ENCODE data around the gene EVPL. TPM values are rescaled to one million over a fixed set of nuclear protein-coding genes. Genes with fewer than 3 reads are reported as not detected.

EVPL gene
- total and polyA plus RNA-seq, 2 of the 13 experiments (the other 11 are each of a cell fraction or from before 2014, with no cell fraction given) = 2.1 to 8.2 TPM

DNA sequence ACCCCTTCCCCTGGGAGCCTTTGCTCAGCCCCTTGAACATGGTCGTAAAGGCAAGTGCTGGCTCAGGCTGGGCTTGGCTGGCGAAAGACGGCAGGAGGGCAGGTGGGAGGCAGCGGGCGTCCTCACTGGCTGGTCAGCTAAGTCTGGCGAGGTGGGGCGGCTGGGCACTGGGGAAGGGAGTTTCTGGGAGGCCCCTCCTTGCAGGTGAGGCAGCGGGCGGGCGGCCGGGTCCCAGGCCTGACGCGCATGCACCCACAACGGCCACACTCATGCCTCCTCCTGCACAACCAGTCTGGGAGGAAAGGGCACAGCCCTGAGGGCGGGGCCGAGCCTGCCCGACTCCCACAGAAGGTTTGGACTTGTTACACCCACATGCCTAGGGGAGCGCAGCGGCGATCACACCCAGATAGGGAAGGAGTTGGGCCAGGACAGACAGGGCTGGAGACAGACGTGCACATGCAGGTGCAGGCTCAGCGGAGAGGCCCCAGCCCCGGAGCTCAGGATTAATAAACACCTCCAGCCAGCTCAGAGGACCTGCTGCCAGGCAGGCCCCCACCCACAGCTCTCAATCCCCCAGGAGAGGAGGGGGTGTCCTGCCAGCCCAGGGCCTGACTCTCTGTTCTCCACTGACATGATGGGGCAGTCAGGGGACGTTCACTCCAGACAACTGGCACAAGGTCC, at the start of gene EVPL (continued):
- TF ChIP-seq, protein P1, sequence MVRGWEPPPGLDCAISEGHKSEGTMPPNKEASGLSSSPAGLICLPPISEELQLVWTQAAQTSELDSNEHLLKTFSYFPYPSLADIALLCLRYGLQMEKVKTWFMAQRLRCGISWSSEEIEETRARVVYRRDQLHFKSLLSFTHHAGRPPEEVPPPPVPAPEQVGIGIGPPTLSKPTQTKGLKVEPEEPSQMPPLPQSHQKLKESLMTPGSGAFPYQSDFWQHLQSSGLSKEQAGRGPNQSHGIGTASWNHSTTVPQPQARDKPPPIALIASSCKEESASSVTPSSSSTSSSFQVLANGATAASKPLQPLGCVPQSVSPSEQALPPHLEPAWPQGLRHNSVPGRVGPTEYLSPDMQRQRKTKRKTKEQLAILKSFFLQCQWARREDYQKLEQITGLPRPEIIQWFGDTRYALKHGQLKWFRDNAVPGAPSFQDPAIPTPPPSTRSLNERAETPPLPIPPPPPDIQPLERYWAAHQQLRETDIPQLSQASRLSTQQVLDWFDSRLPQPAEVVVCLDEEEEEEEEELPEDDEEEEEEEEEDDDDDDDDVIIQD (CRISPR knock-in tag; IDR thresholded peaks at IDR 0.05; ENCODE audit: low read depth) = no peak
- TF ChIP-seq HMG20A (CRISPR knock-in tag; IDR thresholded peaks at IDR 0.05; ENCODE audit: borderline replicate concordance) (0 out of 2 replicates have a peak, but pooled peaks have one; percentile 19), ZFP90 (CRISPR knock-in tag; IDR thresholded peaks at IDR 0.05; ENCODE audit: borderline replicate concordance) (peak; percentile 85; the same call in 1 of the 2 replicates), RFX1 (IDR thresholded peaks at IDR 0.05) (no peak), ZBTB20 (CRISPR knock-in tag; IDR thresholded peaks at IDR 0.05; ENCODE audit: borderline replicate concordance, low read depth) (peak; percentile 62; the same call in 1 of the 2 replicates), ZNF333 (CRISPR knock-in tag; IDR thresholded peaks at IDR 0.05; ENCODE audit: borderline replicate concordance) (no peak), SCMH1 (CRISPR knock-in tag; IDR thresholded peaks at IDR 0.05; ENCODE audit: borderline replicate concordance) (no peak), NRL (CRISPR knock-in tag; IDR thresholded peaks at IDR 0.05; ENCODE audit: borderline replicate concordance) (peak; percentile 79; the same call in 1 of the 2 replicates), HDAC2 (CRISPR knock-in tag; IDR thresholded peaks at IDR 0.05) (peak; percentile 53), CBX2 (IDR thresholded peaks at IDR 0.05; ENCODE audit: low read depth, low read length) (no peak), CBX2 (CRISPR knock-in tag; IDR thresholded peaks at IDR 0.05; ENCODE audit: low read depth) (no peak), MEIS1 (CRISPR knock-in tag; IDR thresholded peaks at IDR 0.05; ENCODE audit: borderline replicate concordance) (no peak), NFYC (CRISPR knock-in tag; IDR thresholded peaks at IDR 0.05) (no peak), MED13 (CRISPR knock-in tag; IDR thresholded peaks at IDR 0.05) (no peak), ZNF510 (CRISPR knock-in tag; IDR thresholded peaks at IDR 0.05; ENCODE audit: low read depth) (no peak), RNF2 (conservative IDR thresholded peaks at IDR 0.05; ENCODE audit: low read depth) (no peak), ZFAT (CRISPR knock-in tag; conservative IDR thresholded peaks at IDR 0.05) (no peak), ZNF644 (CRISPR knock-in tag; IDR thresholded peaks at IDR 0.05; ENCODE audit: low read depth) (no peak)
- TF ChIP-seq, protein P2, sequence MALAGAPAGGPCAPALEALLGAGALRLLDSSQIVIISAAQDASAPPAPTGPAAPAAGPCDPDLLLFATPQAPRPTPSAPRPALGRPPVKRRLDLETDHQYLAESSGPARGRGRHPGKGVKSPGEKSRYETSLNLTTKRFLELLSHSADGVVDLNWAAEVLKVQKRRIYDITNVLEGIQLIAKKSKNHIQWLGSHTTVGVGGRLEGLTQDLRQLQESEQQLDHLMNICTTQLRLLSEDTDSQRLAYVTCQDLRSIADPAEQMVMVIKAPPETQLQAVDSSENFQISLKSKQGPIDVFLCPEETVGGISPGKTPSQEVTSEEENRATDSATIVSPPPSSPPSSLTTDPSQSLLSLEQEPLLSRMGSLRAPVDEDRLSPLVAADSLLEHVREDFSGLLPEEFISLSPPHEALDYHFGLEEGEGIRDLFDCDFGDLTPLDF (CRISPR knock-in tag; IDR thresholded peaks at IDR 0.05) = 0 out of 2 replicates have a peak, but pooled peaks have one; percentile 31
- TF ChIP-seq, protein P3, sequence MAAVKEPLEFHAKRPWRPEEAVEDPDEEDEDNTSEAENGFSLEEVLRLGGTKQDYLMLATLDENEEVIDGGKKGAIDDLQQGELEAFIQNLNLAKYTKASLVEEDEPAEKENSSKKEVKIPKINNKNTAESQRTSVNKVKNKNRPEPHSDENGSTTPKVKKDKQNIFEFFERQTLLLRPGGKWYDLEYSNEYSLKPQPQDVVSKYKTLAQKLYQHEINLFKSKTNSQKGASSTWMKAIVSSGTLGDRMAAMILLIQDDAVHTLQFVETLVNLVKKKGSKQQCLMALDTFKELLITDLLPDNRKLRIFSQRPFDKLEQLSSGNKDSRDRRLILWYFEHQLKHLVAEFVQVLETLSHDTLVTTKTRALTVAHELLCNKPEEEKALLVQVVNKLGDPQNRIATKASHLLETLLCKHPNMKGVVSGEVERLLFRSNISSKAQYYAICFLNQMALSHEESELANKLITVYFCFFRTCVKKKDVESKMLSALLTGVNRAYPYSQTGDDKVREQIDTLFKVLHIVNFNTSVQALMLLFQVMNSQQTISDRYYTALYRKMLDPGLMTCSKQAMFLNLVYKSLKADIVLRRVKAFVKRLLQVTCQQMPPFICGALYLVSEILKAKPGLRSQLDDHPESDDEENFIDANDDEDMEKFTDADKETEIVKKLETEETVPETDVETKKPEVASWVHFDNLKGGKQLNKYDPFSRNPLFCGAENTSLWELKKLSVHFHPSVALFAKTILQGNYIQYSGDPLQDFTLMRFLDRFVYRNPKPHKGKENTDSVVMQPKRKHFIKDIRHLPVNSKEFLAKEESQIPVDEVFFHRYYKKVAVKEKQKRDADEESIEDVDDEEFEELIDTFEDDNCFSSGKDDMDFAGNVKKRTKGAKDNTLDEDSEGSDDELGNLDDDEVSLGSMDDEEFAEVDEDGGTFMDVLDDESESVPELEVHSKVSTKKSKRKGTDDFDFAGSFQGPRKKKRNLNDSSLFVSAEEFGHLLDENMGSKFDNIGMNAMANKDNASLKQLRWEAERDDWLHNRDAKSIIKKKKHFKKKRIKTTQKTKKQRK (IDR thresholded peaks at IDR 0.05; ENCODE audit: low read length) = no peak
- TF ChIP-seq, protein P4, sequence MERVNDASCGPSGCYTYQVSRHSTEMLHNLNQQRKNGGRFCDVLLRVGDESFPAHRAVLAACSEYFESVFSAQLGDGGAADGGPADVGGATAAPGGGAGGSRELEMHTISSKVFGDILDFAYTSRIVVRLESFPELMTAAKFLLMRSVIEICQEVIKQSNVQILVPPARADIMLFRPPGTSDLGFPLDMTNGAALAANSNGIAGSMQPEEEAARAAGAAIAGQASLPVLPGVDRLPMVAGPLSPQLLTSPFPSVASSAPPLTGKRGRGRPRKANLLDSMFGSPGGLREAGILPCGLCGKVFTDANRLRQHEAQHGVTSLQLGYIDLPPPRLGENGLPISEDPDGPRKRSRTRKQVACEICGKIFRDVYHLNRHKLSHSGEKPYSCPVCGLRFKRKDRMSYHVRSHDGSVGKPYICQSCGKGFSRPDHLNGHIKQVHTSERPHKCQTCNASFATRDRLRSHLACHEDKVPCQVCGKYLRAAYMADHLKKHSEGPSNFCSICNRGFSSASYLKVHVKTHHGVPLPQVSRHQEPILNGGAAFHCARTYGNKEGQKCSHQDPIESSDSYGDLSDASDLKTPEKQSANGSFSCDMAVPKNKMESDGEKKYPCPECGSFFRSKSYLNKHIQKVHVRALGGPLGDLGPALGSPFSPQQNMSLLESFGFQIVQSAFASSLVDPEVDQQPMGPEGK (CRISPR knock-in tag; IDR thresholded peaks at IDR 0.05) = peak; percentile 84; the same call in 1 of the 2 replicates
- TF ChIP-seq, protein P5, sequence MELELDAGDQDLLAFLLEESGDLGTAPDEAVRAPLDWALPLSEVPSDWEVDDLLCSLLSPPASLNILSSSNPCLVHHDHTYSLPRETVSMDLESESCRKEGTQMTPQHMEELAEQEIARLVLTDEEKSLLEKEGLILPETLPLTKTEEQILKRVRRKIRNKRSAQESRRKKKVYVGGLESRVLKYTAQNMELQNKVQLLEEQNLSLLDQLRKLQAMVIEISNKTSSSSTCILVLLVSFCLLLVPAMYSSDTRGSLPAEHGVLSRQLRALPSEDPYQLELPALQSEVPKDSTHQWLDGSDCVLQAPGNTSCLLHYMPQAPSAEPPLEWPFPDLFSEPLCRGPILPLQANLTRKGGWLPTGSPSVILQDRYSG (CRISPR knock-in tag; IDR thresholded peaks at IDR 0.05) = 0 out of 2 replicates have a peak, but pooled peaks have one; percentile 24

Measured in HepG2 (cell line).